ENCODE data around the gene ADD3. TPM values are rescaled to one million over a fixed set of nuclear protein-coding genes. Genes with fewer than 3 reads are reported as not detected.

ADD3 gene
- total and polyA plus RNA-seq, 10 of the 15 experiments (the other 5 are each of a cell fraction or from before 2014, with no cell fraction given): 27.3 to 129 (median 67.8) TPM

GRCh38 chr10:110162741-110163145 is 155.0 kb downstream of the ADD3 start:
- Histone ChIP-seq H3K27ac (ENCODE audit: control insufficient read depth, insufficient read depth) (no peak overlapping the region), H3K9me3 (replicated peaks; ENCODE audit: control insufficient read depth, insufficient read depth, low read length) (no peaks in the 10 kb centered on the region), H4K20me1 (ENCODE audit: control insufficient read depth, insufficient read depth) (no peaks in the 10 kb centered on the region), H3K9ac (ENCODE audit: control insufficient read depth, insufficient read depth, low read length) (no peak overlapping the region), H3K27me3 (replicated peaks in 1 of 2; ENCODE audit: control insufficient read depth in 2 of 2, insufficient read depth in 2 of 2, low read length in 1 of 2) (peaks cover 4 to 10% of the 10 kb centered on the region in 2 experiments), H3K4me2 (ENCODE audit: control insufficient read depth, insufficient read depth) (no peak overlapping the region), H2AFZ (ENCODE audit: control insufficient read depth, low read depth, low read length) (no peak overlapping the region), H3K36me3 (ENCODE audit: control insufficient read depth in 2 of 2, insufficient read depth in 2 of 2, low read length in 1 of 2) (no peaks in the 10 kb centered on the region), H3K4me1 (ENCODE audit: control insufficient read depth, insufficient read depth, low read length) (no peaks in the 10 kb centered on the region), H3K79me2 (ENCODE audit: control insufficient read depth, insufficient read depth, low read length) (no peaks in the 10 kb centered on the region), H3K4me3 (no peak overlapping the region)
- intact Hi-C loops (cut with micrococcal nuclease; ENCODE audit: unreplicated experiment): no loop called here
- no TSS peak for BruUV-seq (replicated peaks)
- ChIA-PET CTCF (no interaction called here), RAD21 (ENCODE audit: unreplicated experiment) (no interaction called here), POLR2A (no interaction called here), SMC1A (ENCODE audit: uncharacterized antibody, unreplicated experiment) (no interaction called here)
- DNase-seq (ENCODE audit: low read depth, low spot score) (no peak), ATAC-seq (peak; percentile 36; the same call in 1 of the 3 replicates), FAIRE-seq (no peak)
- WGBS (ENCODE audit: insufficient coverage, insufficient replicate concordance, low lambda C conversion rate, missing lambda C conversion rate): 2% methylated on average over 6 of the region's 6 CpGs
- TF ChIP-seq SIX5 (IDR thresholded peaks at IDR 0.05; ENCODE audit: low read depth, low read length, severe bottlenecking) (no peak), NFYB (IDR thresholded peaks at IDR 0.05; ENCODE audit: insufficient read depth, low read depth, low read length) (no peak), BCL3 (IDR thresholded peaks at IDR 0.05; ENCODE audit: borderline replicate concordance, insufficient read depth, low read depth, low read length, poor library complexity, severe bottlenecking) (no peak), ZNF592 (IDR thresholded peaks at IDR 0.05) (no peak), RAD51 (IDR thresholded peaks at IDR 0.05) (no peak), POU2F2 (IDR thresholded peaks at IDR 0.05; ENCODE audit: borderline replicate concordance, low read depth, low read length) (no peak), CBFB (IDR thresholded peaks at IDR 0.05; ENCODE audit: low read depth) (no peak), MAX (IDR thresholded peaks at IDR 0.05; ENCODE audit: low read depth, low read length) (no peak), HDAC6 (IDR thresholded peaks at IDR 0.05; ENCODE audit: unreplicated experiment) (no peak)
- TF ChIP-seq, protein P1, sequence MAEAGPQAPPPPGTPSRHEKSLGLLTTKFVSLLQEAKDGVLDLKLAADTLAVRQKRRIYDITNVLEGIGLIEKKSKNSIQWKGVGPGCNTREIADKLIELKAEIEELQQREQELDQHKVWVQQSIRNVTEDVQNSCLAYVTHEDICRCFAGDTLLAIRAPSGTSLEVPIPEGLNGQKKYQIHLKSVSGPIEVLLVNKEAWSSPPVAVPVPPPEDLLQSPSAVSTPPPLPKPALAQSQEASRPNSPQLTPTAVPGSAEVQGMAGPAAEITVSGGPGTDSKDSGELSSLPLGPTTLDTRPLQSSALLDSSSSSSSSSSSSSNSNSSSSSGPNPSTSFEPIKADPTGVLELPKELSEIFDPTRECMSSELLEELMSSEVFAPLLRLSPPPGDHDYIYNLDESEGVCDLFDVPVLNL (IDR thresholded peaks at IDR 0.05; ENCODE audit: low read depth, low read length): no peak
- TF ChIP-seq, protein P2, sequence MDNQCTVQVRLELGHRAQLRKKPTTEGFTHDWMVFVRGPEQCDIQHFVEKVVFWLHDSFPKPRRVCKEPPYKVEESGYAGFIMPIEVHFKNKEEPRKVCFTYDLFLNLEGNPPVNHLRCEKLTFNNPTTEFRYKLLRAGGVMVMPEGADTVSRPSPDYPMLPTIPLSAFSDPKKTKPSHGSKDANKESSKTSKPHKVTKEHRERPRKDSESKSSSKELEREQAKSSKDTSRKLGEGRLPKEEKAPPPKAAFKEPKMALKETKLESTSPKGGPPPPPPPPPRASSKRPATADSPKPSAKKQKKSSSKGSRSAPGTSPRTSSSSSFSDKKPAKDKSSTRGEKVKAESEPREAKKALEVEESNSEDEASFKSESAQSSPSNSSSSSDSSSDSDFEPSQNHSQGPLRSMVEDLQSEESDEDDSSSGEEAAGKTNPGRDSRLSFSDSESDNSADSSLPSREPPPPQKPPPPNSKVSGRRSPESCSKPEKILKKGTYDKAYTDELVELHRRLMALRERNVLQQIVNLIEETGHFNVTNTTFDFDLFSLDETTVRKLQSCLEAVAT (IDR thresholded peaks at IDR 0.05): no peak
- in situ Hi-C loops (cut with MboI): no loop called here

Measured in GM12878 (cell line).